ENCODE measurements around the gene PTPN1. TPM values are rescaled to one million over a fixed set of nuclear protein-coding genes. Genes with fewer than 3 reads are reported as not detected.

Gene PTPN1
- polyA plus RNA-seq, 3 donors: 12.4 to 21.4 (median 19.1) TPM

GRCh38 chr20:50467718-50468356, 42.3 kb upstream of the PTPN1 start:
- Mint-ChIP-seq H3K27ac (peak overlapping the region in 1 of 7 donors; percentile 0), H3K36me3 (no peaks in the 10 kb centered on the region), H3K27me3 (ENCODE audit: low read depth in 3 of 3) (peaks cover 0 to 8% (median 5%) of the 10 kb centered on the region in 3 donors), H3K4me3 (no peak overlapping the region), H3K4me1 (peaks cover 45% of the 10 kb centered on the region), H3K9me3 (no peaks in the 10 kb centered on the region)
- TF ChIP-seq, protein P1, sequence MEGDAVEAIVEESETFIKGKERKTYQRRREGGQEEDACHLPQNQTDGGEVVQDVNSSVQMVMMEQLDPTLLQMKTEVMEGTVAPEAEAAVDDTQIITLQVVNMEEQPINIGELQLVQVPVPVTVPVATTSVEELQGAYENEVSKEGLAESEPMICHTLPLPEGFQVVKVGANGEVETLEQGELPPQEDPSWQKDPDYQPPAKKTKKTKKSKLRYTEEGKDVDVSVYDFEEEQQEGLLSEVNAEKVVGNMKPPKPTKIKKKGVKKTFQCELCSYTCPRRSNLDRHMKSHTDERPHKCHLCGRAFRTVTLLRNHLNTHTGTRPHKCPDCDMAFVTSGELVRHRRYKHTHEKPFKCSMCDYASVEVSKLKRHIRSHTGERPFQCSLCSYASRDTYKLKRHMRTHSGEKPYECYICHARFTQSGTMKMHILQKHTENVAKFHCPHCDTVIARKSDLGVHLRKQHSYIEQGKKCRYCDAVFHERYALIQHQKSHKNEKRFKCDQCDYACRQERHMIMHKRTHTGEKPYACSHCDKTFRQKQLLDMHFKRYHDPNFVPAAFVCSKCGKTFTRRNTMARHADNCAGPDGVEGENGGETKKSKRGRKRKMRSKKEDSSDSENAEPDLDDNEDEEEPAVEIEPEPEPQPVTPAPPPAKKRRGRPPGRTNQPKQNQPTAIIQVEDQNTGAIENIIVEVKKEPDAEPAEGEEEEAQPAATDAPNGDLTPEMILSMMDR (IDR thresholded peaks at IDR 0.05): no peak
- Histone ChIP-seq H3K4me3 (replicated peaks in 1 of 3; ENCODE audit: low read depth in 2 of 3, low read length in 3 of 3) (no peak overlapping the region), H3K9me3 (replicated peaks in 1 of 2; ENCODE audit: control insufficient read depth in 1 of 2, insufficient read depth in 1 of 2, low read length in 2 of 2) (no peaks in the 10 kb centered on the region), H3K4me1 (ENCODE audit: control insufficient read depth in 1 of 2, insufficient read depth in 2 of 2, low read length in 2 of 2) (peaks cover 33% of the 10 kb centered on the region in 2 donors), H3K9ac (ENCODE audit: insufficient read depth, low read length, poor library complexity, severe bottlenecking) (no peak overlapping the region), H2AFZ (ENCODE audit: insufficient read depth, low read depth, low read length, poor library complexity, severe bottlenecking) (no peak overlapping the region), H4K20me1 (ENCODE audit: insufficient read depth, low read length) (no peaks in the 10 kb centered on the region), H3K27me3 (ENCODE audit: control insufficient read depth in 2 of 2, insufficient read depth in 2 of 2, low read length in 2 of 2) (no peaks in the 10 kb centered on the region), H3K4me2 (replicated peaks; ENCODE audit: extremely low read depth, low read length, poor library complexity, severe bottlenecking) (no peak overlapping the region), H3K36me3 (replicated peaks in 1 of 2; ENCODE audit: control insufficient read depth in 1 of 2, insufficient read depth in 2 of 2, low read length in 2 of 2) (no peaks in the 10 kb centered on the region), H3K79me2 (ENCODE audit: insufficient read depth, low read length) (no peaks in the 10 kb centered on the region), H3K27ac (ENCODE audit: low read depth in 1 of 2, low read length in 2 of 2) (no peak overlapping the region)
- WGBS (ENCODE audit: insufficient coverage): no CpG with 5 or more reads among the region's 3 CpGs
- peak in 2 of 3 donors; percentile 31 to 51 for DNase-seq
- intact Hi-C loops (cut with micrococcal nuclease): loop anchor here in 1 of 2 donors (10.0 kb wide), 1 partner anchor 353 kb away; the partner anchor contains the start of gene UBE2V1

DNA sequence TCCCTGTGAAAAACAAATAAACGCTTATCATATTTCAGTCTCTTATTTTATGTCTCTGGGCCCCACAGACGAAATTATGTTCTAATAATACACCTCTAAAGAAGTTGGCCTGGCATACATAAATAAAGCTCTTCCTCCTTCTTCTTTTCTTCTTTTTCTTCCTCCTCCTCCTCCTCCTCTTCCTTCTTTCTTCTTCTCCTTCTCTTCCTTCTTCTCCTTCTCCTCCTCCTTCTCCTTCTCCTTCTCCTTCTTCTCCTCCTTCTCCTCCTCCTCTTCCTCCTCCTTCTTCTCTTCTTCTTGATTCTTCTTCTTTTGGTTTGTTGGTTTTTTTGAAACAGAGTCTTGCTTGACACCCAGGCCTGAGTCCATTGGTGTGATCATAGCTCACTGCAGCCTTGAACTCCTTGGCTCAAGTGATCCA, 41.8 kb upstream of the PTPN1 start:
- 58% methylated on average over 2 of the region's 2 CpGs for WGBS (ENCODE audit: insufficient coverage)
- no peak for DNase-seq
- Mint-ChIP-seq H3K27ac (peak overlapping the region in 2 of 7 donors; percentile 0 to 60), H3K4me1 (peaks cover 50% of the 10 kb centered on the region), H3K27me3 (ENCODE audit: low read depth in 3 of 3) (peaks cover 0 to 8% (median 5%) of the 10 kb centered on the region in 3 donors), H3K9me3 (no peaks in the 10 kb centered on the region), H3K4me3 (no peak overlapping the region), H3K36me3 (no peaks in the 10 kb centered on the region)
- no peaks in the 10 kb centered on the region for H4K20me1 ChIP-seq (ENCODE audit: insufficient read depth, low read length)
- H2AFZ ChIP-seq (ENCODE audit: insufficient read depth, low read depth, low read length, poor library complexity, severe bottlenecking): no peak overlapping the region
- H3K4me1 ChIP-seq (ENCODE audit: control insufficient read depth in 1 of 2, insufficient read depth in 2 of 2, low read length in 2 of 2): peaks cover 38% of the 10 kb centered on the region in 2 donors
- no peak overlapping the region for H3K9ac ChIP-seq (ENCODE audit: insufficient read depth, low read length, poor library complexity, severe bottlenecking)
- H3K79me2 ChIP-seq (ENCODE audit: insufficient read depth, low read length): no peaks in the 10 kb centered on the region
- no peak overlapping the region for H3K27ac ChIP-seq (ENCODE audit: low read depth in 1 of 2, low read length in 2 of 2)
- TF ChIP-seq, protein P1 (IDR thresholded peaks at IDR 0.05): no peak
- H3K36me3 ChIP-seq (replicated peaks in 1 of 2; ENCODE audit: control insufficient read depth in 1 of 2, insufficient read depth in 2 of 2, low read length in 2 of 2): no peaks in the 10 kb centered on the region
- H3K27me3 ChIP-seq (ENCODE audit: control insufficient read depth in 2 of 2, insufficient read depth in 2 of 2, low read length in 2 of 2): no peaks in the 10 kb centered on the region
- H3K4me2 ChIP-seq (replicated peaks; ENCODE audit: extremely low read depth, low read length, poor library complexity, severe bottlenecking): no peak overlapping the region
- no peaks in the 10 kb centered on the region for H3K9me3 ChIP-seq (replicated peaks in 1 of 2; ENCODE audit: control insufficient read depth in 1 of 2, insufficient read depth in 1 of 2, low read length in 2 of 2)
- H3K4me3 ChIP-seq (replicated peaks in 1 of 3; ENCODE audit: low read depth in 2 of 3, low read length in 3 of 3): no peak overlapping the region
- intact Hi-C loops (cut with micrococcal nuclease): loop anchor here in 1 of 2 donors (10.0 kb wide), 1 partner anchor 354 kb away; the partner anchor contains the start of gene UBE2V1
